22Rv1 (cell line): ENCODE results near the gene COL12A1.

Source experiments
- ZFX ChIP-seq: fragments of 450-650 bp; IDR thresholded peaks from 2 replicates; pipeline ENCODE4 v1.6.1; 2017; ENCODE audit warnings: antibody characterized with exemption, borderline replicate concordance
- TF ChIP-seq, protein P1 (sequence below): fragments of 450-650 bp; IDR thresholded peaks from 2 replicates; pipeline ENCODE4 v1.5.1; 2017; ENCODE audit warnings: mild to moderate bottlenecking

DNA sequence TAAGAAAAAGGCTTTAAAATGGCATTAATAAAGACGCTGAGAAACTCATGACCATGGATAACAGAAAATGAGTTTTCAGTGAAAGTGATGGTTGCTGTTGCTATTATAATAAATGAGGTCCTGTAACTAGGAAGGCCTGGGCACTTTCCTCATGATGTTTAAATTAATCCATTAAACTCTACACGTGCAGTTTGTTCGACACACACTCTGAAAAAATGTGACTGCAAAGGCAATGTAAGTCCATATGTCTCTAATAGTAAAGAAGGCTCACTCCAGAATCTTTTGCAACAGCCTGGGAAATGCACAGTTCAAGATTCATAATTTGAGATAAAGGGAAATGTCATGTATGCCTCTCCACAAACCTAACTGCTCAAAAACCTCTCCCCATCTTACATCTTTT lies 153.4 kb downstream of the COL12A1 start:
- TF ChIP-seq, protein P1, sequence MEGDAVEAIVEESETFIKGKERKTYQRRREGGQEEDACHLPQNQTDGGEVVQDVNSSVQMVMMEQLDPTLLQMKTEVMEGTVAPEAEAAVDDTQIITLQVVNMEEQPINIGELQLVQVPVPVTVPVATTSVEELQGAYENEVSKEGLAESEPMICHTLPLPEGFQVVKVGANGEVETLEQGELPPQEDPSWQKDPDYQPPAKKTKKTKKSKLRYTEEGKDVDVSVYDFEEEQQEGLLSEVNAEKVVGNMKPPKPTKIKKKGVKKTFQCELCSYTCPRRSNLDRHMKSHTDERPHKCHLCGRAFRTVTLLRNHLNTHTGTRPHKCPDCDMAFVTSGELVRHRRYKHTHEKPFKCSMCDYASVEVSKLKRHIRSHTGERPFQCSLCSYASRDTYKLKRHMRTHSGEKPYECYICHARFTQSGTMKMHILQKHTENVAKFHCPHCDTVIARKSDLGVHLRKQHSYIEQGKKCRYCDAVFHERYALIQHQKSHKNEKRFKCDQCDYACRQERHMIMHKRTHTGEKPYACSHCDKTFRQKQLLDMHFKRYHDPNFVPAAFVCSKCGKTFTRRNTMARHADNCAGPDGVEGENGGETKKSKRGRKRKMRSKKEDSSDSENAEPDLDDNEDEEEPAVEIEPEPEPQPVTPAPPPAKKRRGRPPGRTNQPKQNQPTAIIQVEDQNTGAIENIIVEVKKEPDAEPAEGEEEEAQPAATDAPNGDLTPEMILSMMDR = no peak
- TF ChIP-seq ZFX = no peak
